Right lobe of liver (tissue), 4 donors: ENCODE measurements around the gene INSYN2B.

Experiments
- POLR2A ChIP-seq: fragments of 450-650 bp; IDR thresholded peaks from one replicate; pipeline ENCODE4 v1.6.1; 2017; ENCODE audit warnings: antibody characterized with exemption, mild to moderate bottlenecking
- TF ChIP-seq, protein P1 (sequence below), 4 donors: fragments of 200-600 bp in 3 of 4; fragments of 450-650 bp in 1 of 4; IDR thresholded peaks; one replicate each; pipeline versions ENCODE4 v1.5.1 to v1.8.0; 2016 to 2022; ENCODE audit warnings: antibody characterized with exemption in 4 of 4, mild to moderate bottlenecking in 2 of 4
- donor health status: DM: no; HTN: no; CAD: no.
- donor health status: DM: no; HTN: no; CAD: no.
- donor health status: DM: no; HTN: yes; CAD: no.

DNA sequence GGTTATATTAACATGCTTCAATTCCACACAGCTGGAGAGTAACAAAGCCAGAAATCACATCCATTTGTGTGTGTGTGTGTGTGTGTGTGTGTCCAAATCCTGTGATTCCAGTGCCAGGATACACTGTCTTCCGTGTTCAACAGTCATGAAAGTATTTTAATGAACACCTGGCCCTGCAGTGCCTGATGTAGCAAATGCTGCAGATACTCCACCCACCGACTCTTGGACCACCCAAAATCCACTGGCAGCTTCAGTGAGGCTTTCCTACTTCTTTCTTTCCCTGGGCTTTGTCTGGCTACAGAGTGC is 13.1 kb upstream of the INSYN2B start:
- TF ChIP-seq, protein P1, sequence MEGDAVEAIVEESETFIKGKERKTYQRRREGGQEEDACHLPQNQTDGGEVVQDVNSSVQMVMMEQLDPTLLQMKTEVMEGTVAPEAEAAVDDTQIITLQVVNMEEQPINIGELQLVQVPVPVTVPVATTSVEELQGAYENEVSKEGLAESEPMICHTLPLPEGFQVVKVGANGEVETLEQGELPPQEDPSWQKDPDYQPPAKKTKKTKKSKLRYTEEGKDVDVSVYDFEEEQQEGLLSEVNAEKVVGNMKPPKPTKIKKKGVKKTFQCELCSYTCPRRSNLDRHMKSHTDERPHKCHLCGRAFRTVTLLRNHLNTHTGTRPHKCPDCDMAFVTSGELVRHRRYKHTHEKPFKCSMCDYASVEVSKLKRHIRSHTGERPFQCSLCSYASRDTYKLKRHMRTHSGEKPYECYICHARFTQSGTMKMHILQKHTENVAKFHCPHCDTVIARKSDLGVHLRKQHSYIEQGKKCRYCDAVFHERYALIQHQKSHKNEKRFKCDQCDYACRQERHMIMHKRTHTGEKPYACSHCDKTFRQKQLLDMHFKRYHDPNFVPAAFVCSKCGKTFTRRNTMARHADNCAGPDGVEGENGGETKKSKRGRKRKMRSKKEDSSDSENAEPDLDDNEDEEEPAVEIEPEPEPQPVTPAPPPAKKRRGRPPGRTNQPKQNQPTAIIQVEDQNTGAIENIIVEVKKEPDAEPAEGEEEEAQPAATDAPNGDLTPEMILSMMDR (IDR thresholded peaks at IDR 0.05) = no peak
- TF ChIP-seq POLR2A = no peak
